ENCODE data around the gene KATNB1. TPM values are rescaled to one million over a fixed set of nuclear protein-coding genes. Genes with fewer than 3 reads are reported as not detected.

KATNB1 gene
- total and polyA plus RNA-seq, 10 donors: 10.6 to 23.1 (median 17.0) TPM

DNA sequence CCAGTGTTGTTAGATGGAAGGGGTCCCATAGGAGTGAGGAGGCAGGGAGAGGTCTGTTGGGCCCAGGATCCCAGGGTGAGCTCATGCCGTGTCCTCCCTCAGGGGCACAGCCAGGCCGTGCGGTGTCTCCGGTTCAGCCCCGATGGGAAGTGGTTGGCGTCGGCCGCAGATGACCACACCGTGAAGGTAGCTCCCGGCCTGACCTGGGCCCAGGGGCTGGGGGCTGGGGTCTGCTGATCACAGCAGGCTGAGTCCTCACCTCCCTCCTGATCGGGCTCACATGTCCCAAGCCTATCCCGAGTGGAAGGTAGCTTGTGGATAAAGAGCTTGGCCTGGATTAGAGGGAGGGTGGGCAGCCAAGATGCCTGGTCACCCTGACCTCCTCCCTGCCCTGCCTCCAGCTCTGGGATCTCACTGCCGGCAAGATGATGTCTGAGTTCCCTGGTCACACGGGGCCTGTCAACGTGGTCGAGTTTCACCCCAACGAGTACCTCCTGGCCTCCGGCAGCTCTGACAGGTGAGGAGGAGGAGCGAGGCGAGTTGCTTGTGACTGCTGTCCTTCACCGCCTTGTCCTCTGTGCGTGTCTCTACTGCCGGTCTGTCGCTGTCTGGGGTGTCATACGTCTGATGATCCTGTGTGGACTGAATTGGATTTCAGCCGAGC is 16.1 kb downstream of the KATNB1 start:
- intact Hi-C loops (cut with DNase I; ENCODE audit: low total_unique reads): loop anchor here (10.0 kb wide), 2 partner anchors 113 to 253 kb away; partner anchors contain the start of genes USB1 and ZNF319
- TF ChIP-seq CTCF (IDR thresholded peaks at IDR 0.05 in 8 of 11, conservative IDR thresholded peaks at IDR 0.05 in 3 of 11): no peak
- no peaks in the 10 kb centered on the region for H3K9me3 ChIP-seq
- no peaks in the 10 kb centered on the region for H3K27me3 ChIP-seq (replicated peaks in 1 of 7)
- DNase-seq: no peak
- no peak overlapping the region for H3K4me3 ChIP-seq
- H3K4me1 ChIP-seq: peaks cover 0 to under 1% (median 0%) of the 10 kb centered on the region in 6 donors
- peaks cover 0 to 92% (median 33%) of the 10 kb centered on the region in 6 donors for H3K36me3 ChIP-seq
- no peak overlapping the region for H3K27ac ChIP-seq
- 90 to 95% (median 93%) methylated on average over 9 to 26 of the region's 26 CpGs for WGBS, 5 donors

GRCh38 chr16:57752203-57752580 is 16.6 kb downstream of the KATNB1 start:
- DNase-seq: no peak
- no peak overlapping the region for H3K4me3 ChIP-seq
- no peaks in the 10 kb centered on the region for H3K9me3 ChIP-seq
- TF ChIP-seq POLR2A (IDR thresholded peaks at IDR 0.05): no peak
- TF ChIP-seq CTCF (IDR thresholded peaks at IDR 0.05 in 8 of 11, conservative IDR thresholded peaks at IDR 0.05 in 3 of 11): no peak
- TF ChIP-seq POLR2AphosphoS5 (IDR thresholded peaks at IDR 0.05): no peak
- H3K36me3 ChIP-seq: peaks cover 0 to 90% (median 34%) of the 10 kb centered on the region in 6 donors
- intact Hi-C loops (cut with DNase I; ENCODE audit: low total_unique reads): loop anchor here (10.0 kb wide), 2 partner anchors 113 to 253 kb away; partner anchors contain the start of genes USB1 and ZNF319
- no peaks in the 10 kb centered on the region for H3K27me3 ChIP-seq (replicated peaks in 1 of 7)
- H3K27ac ChIP-seq: no peak overlapping the region
- WGBS, 5 donors: 81 to 100% (median 92%) methylated on average over 1 to 6 of the region's 6 CpGs
- peaks cover 0 to 6% (median 3%) of the 10 kb centered on the region in 6 donors for H3K4me1 ChIP-seq

- Histone ChIP-seq H3K4me3 (no peak overlapping the region), H3K27ac (no peak overlapping the region), H3K27me3 (replicated peaks in 1 of 7) (no peaks in the 10 kb centered on the region), H3K36me3 (peaks cover 0 to 90% (median 34%) of the 10 kb centered on the region in 6 donors), H3K4me1 (peaks cover 0 to 12% (median 7%) of the 10 kb centered on the region in 6 donors), H3K9me3 (no peaks in the 10 kb centered on the region)
- 88 to 94% (median 93%) methylated on average over 25 to 44 of the region's 44 CpGs for WGBS, 5 donors
- TF ChIP-seq POLR2AphosphoS5 (IDR thresholded peaks at IDR 0.05) (no peak), POLR2A (IDR thresholded peaks at IDR 0.05) (no peak)
- intact Hi-C loops (cut with DNase I; ENCODE audit: low total_unique reads): loop anchor here (10.0 kb wide), 2 partner anchors 112 to 252 kb away; partner anchors contain the start of genes USB1 and ZNF319
- DNase-seq: no peak
These were observed 17.2 kb downstream of the KATNB1 start for GRCh38 chr16:57752581-57753447.

GRCh38 chr16:57753448-57754353 is 18.1 kb downstream of the KATNB1 start:
- H3K27me3 ChIP-seq (replicated peaks in 1 of 7): no peaks in the 10 kb centered on the region
- no peak overlapping the region for H3K27ac ChIP-seq
- peaks cover 0 to 20% (median 7%) of the 10 kb centered on the region in 6 donors for H3K4me1 ChIP-seq
- 92 to 95% (median 94%) methylated on average over 24 to 32 of the region's 32 CpGs for WGBS, 5 donors
- DNase-seq: no peak
- TF ChIP-seq POLR2AphosphoS5 (IDR thresholded peaks at IDR 0.05) (peak in 1 of 3 donors; percentile 12), CTCF (IDR thresholded peaks at IDR 0.05 in 8 of 11, conservative IDR thresholded peaks at IDR 0.05 in 3 of 11) (no peak)
- intact Hi-C loops (cut with DNase I; ENCODE audit: low total_unique reads): loop anchor here (10.0 kb wide), 2 partner anchors 111 to 251 kb away; partner anchors contain the start of genes USB1 and ZNF319
- no peaks in the 10 kb centered on the region for H3K9me3 ChIP-seq
- peaks cover 0 to 94% (median 34%) of the 10 kb centered on the region in 6 donors for H3K36me3 ChIP-seq
- no peak overlapping the region for H3K4me3 ChIP-seq

All from spleen (tissue), 11 donors.